IPS-NIHi7 (cell line): ENCODE results near the gene TVP23B.
A peak's percentile ranks its signal among the peaks of the same experiment; 100 is the strongest.
"Not testable (repeated sequence)": the region's sequence is repeated elsewhere in the genome, so short reads cannot be mapped to it uniquely, and the experiment has no call there.

Experiments
- DNase-seq: peaks from one replicate; pipeline ENCODE4 v3.0.0; 2012; ENCODE audit warnings: mixed read lengths; ENCODE audit errors: extremely low spot score

The TVP23B gene

DNA sequence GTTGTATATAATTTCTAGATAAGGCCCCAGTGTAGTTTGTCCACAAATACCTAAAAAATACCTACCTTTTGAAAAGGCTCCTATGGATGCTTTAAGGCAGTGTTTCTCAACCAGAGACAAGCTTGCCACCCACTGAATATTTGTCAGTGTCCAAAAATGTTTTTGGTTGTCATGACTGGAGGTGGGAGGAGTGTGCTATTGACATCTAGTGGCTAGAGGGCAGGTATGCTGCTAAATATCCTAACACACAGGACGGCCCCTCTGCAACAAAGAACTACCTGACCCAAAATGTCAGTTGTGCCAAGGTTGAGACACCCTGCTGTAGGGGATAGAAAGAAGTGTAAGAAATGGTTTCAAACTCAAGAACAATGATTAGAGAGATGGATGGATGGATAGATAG is 10.4 kb downstream of the TVP23B start:
- not testable (repeated sequence) for DNase-seq

DNA sequence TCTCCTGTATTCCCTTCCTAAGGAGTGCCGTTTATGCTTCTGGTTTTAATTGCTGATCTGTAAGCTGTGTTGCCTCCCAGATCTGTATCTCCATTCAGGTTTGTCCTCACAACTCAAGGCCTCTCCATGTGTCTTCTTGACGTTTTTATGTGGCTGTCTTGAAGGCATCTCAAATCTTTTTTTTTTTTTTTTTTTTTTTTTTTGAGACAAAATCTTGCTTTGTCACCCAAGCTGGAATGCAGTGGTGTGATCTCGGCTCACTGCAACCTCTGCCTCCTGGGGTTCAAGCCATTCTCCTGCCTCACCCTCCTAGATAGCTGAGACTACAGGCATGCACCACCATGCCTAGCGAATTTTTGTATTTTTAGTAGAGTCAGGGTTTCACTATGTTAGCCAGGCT is 13.9 kb downstream of the TVP23B start:
- DNase-seq: not testable (repeated sequence)

DNA sequence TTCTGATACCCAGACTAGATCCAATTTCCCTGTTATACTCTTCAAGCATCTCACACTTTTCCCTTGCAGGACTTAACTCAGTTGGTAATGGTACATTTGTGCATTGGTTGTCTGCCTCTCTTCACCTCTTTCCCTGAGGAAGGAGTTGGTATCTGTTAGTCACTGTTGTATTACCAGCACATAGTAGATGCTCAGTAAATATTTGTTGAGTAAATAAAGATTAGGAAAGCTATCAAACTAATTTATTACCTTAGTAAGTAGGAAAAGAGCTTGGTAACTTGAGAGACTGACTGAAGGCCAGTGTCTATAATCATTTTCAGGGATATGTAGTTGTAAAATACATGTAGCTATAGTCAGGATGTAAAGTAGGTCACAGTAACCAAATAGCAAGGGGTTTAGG is 15.9 kb downstream of the TVP23B start:
- not testable (repeated sequence) for DNase-seq

DNA sequence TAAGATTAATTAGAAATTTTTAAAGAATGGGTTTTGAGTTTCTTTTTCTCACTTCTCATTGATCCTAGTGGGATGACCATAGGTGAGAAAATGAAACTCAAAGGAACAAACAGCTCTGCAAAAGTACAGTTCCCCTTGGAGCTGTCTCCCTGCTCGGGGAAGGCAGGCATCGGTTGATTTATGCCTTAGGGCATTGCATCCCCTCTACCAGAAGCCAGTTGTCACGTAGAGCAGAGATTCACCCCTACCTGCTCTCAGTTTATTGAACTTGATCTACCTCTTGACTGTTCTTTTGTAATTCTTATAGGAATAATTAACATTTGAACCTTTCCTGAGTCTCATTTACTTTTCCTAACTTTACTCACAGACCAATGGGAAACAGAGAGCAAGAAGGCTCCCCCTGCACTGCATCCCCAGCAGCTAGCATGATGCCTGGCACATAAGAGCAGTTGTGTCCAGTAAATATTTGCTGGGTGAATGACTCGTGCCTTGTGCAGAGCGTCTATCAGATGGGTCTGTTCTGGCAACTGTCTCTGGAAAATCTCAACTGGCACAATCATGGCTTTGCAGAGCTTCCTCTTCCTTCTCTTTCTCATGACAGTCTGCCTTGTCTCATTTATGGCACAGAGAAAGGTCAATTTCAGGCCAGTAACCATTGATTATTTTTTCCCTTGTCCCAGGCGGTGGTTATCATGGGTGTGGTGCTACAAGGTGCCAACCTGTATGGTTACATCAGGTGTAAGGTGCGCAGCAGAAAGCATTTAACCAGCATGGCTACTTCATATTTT is 22.7 kb downstream of the TVP23B start:
- DNase-seq: not testable (repeated sequence)

DNA sequence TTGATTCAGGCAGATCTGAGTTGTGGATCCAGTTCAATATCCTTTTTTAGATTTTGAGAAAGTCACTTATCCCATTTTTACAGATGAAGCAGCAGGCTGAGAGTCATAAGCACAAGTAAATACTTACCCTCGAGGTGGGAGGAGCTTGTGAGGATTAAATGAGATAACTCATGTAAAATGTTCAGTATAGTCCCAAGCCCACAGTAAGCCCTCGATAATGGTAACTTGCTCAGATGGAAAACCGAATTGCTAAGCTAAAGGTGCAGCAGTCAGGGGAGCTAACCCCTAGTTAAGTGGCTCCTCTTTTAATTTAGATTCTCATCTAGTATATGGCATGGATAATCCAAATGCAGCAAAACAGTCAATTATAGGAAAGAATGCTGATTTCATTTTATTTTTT is 34.9 kb downstream of the TVP23B start:
- not testable (repeated sequence) for DNase-seq

DNA sequence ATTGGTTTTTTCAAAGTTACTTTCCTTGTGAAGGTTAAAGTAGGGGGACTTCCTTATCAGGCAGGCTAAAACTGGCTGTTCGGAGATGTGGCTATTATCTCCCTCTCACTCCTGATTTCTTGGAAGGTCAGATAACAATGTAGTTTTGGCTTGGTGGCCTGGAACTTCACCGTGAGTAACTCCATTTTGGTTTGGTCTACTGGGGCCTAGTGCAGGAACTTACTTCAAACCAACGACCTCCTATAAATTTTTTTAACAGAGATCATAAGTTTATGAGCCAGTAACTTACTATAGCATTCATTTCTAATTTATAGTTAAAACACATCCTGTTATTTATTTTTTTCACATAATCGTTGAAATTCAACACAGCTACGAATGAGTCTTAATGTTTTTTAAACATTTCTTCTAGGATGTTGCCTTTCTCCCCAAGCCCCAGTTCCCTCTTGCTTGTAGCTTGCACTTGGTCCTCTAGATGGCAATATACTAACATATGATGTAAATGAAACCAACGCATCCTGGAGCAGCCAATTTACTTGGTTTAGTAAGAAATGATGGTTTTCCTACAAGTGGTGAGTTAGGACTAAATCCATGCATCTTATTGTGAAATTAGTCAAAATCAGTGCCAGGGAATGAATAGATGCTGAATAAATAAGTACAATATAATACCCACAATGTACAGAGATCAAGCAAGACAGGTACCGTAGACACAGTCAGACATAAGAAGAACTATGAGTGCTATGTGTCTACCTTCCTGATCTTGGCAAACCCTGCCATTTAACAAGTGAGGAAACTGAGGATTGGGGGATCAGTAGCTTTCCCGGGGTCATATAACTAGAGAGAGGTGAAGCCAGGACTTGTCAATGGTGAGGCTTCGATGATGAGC is 35.7 kb downstream of the TVP23B start:
- peak; percentile 13 for DNase-seq

DNA sequence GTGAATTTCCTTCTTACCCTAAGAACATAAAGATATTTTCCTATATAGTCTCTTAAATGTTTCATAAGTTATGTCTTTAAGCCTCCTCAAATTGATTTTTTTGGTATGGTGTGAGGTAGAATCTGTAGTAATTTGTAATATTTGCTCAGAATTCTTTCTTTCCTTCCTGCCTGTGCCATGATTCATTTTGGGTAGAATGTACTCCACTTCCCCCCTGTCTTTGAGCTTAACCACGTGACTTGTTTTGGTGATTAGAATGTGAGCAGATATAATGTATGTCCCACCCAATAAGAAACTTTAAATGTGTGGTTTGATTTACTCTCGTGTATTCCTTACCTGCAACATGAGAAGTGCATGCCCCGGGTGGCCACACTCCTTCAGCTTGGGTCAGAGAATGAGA is 40.4 kb downstream of the TVP23B start:
- not testable (repeated sequence) for DNase-seq

DNA sequence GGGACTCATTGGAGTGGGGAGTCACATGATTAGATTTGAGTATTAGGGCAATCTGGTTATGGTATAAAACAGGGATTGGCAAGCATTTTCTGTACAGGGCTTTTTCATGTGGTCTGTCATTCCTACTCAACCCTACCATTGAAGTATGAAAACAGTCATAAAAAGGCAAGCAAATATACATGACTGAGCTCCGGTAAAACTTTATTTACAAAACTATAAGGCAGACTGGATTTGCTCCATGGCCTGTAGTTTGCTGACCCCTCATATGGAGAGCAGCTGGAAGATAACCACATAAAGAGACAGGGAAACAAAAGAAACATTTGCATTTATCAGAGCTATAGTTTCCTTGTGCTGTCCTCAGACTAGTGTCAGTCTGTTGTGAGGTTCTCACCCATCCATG is 46.6 kb downstream of the TVP23B start:
- DNase-seq: not testable (repeated sequence)

DNA sequence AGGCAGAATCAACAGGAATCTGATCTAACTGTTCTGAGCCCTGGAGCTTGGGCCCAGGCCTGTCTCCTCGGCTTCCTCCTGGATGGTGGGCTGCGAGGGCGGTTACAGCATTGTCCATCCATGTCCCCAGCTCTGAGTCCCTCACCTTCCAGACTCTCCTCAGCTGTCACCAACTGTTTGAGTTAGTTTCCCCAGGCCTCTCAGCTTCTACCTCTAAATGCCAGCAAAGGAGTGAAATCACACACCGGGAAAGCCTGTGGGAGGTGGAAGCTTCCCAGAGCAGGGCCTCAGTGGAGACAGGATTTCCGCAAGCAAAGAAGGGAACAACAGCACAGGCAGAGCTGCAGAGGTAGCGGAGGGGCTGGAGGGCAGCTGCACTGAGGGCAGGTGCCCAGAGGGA is 67.5 kb downstream of the TVP23B start:
- no peak for DNase-seq

DNA sequence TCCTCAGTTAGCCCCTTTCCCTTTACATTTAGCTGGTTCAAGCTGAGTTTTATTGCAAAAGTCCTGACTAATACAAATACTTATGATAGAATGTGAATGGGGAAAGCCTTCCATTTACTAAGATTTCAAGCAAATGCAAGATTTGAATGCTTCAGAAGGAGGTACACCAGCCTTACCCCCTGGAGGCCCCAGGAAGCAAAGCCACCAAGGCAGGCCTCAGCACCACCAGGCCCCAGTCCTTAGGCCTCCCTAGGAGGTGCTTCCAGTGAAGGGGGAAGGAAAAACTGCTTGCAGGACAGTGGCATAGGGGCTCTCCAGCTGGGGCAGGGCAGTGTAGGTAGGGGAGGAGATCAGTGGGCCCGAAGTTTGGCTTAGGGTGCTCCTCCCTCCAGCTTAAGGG is 69.7 kb downstream of the TVP23B start:
- DNase-seq: no peak

DNA sequence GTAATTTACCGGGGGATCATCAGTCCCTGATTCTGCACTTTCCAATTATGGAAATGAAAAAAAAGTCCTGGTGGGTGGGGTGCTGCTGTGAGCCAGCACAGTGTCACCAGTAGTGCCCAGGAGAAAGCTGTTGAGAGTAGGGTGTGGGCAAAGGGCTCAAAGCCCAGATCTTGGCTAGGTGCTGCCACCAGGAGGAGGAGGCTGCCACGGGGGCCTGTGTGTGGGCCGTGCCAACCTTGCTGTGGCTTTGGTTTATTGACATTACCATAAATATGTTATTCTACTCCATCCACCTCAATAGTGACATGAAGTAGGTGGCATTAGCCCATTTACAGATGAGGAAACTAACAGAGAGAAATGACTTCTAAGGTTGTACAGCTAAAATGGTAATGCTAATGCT is 70.2 kb downstream of the TVP23B start:
- no peak for DNase-seq

DNA sequence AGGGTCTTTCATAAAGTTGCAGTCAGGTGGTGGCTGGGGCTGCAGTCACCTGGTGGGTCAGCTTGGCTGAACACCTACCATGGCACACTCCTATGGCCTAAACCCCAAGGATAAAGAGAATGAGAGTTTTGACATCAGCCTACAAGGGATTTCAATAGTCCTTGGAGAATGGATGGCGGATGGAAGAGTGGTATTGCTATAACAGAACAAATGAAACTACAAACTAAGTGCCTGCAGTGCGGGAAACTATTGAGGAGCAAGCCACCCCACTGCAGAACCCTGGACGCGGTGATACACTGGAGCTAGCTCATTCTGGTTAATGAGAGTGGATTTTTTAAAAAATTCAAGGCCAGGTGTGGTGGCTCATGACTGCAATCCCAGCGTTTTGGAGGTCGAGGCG is 74.0 kb downstream of the TVP23B start:
- no peak for DNase-seq

DNA sequence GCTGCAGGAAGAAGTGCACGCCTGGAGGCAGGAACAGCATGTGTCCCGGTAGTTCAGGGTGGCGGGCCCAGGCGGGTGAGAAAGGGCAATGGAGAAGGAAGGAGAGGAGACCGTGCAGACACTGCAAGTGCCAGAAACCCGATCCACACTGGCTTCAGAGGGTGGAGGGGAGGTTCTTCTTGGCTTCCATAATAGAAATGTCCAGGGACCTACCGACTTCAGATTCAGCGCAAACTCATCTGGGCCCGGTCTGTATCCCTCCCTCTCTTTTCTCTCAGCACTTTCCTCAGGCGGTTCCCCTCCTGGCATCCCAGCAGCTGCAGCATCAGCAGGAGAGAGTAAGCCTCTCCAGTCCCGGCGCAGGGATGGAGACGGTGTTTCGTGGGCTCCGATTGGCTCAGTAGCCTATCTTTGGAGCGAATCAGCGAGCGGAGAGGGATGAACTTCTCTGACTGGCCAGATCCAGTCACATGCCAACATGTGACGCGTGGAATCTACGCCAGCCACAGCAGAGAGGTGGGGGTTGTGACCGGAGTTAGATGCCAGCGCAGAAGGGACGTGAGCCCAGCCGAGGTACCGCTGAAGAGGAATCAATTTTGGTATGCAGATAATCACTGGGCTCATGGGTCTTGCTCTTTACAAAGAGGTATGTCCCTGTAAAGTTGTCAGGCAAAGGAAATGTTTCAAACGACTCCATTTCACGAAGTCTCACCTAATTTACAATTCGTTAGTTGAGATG is 75.0 kb downstream of the TVP23B start:
- peak; percentile 95 for DNase-seq
